ENCODE data around the gene D2HGDH.
A peak's percentile ranks its signal among the peaks of the same experiment; 100 is the strongest.

D2HGDH gene

GRCh38 chr2:241692448-241692847, 42.0 kb upstream of the D2HGDH start:
- no peak overlapping the region for H3K4me3 ChIP-seq (replicated peaks; ENCODE audit: low read depth, low read length)
- peaks cover 17% of the 10 kb centered on the region for H3K36me3 ChIP-seq (ENCODE audit: control insufficient read depth, insufficient read depth, low read length)
- no peaks in the 10 kb centered on the region for H3K27me3 ChIP-seq (replicated peaks; ENCODE audit: control insufficient read depth, insufficient read depth, low read length)
- TF ChIP-seq CTCF (IDR thresholded peaks at IDR 0.05; ENCODE audit: insufficient read depth, low read length, poor library complexity, severe bottlenecking): no peak
- DNase-seq (ENCODE audit: extremely low read depth, insufficient read length): no peak

- TF ChIP-seq CTCF (IDR thresholded peaks at IDR 0.05; ENCODE audit: insufficient read depth, low read length, poor library complexity, severe bottlenecking): no peak
- Histone ChIP-seq H3K36me3 (ENCODE audit: control insufficient read depth, insufficient read depth, low read length) (peaks cover 10% of the 10 kb centered on the region), H3K4me3 (replicated peaks; ENCODE audit: low read depth, low read length) (no peak overlapping the region), H3K27me3 (replicated peaks; ENCODE audit: control insufficient read depth, insufficient read depth, low read length) (no peaks in the 10 kb centered on the region)
- DNase-seq (ENCODE audit: extremely low read depth, insufficient read length): no peak
Observed at GRCh38 chr2:241695651-241696050, 38.8 kb upstream of the D2HGDH start.

DNA sequence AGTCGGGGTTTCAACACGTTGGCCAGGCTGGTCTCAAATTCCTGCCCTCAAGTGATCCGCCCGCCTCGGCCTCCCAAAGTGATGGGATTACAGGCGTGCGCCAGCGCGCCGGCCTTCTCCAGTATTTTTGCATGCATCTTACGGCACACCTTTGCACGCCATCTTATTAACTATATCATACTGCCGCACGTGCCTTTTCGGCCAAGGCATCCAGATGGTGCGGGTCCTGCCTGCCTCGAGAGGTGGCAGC, 33.4 kb upstream of the D2HGDH start:
- TF ChIP-seq CTCF (IDR thresholded peaks at IDR 0.05; ENCODE audit: insufficient read depth, low read length, poor library complexity, severe bottlenecking): peak; percentile 46
- peak overlapping the region; percentile 88 for H3K4me3 ChIP-seq (replicated peaks; ENCODE audit: low read depth, low read length)
- H3K36me3 ChIP-seq (ENCODE audit: control insufficient read depth, insufficient read depth, low read length): peaks cover 4% of the 10 kb centered on the region; the same call in 1 of the 2 replicates
- no peaks in the 10 kb centered on the region for H3K27me3 ChIP-seq (replicated peaks; ENCODE audit: control insufficient read depth, insufficient read depth, low read length)
- no peak for DNase-seq (ENCODE audit: extremely low read depth, insufficient read length)

GRCh38 chr2:241701399-241702154, 32.9 kb upstream of the D2HGDH start, which contains the start of gene ING5:
Gene ING5, plus strand, starts transcription at chr2:241702039. Its CDS starts 27 bp downstream, at chr2:241702066.
- peaks cover 4% of the 10 kb centered on the region; the same call in 1 of the 2 replicates for H3K36me3 ChIP-seq (ENCODE audit: control insufficient read depth, insufficient read depth, low read length)
- H3K4me3 ChIP-seq (replicated peaks; ENCODE audit: low read depth, low read length): peak within 1 kb of the TSS; percentile 88
- DNase-seq (ENCODE audit: extremely low read depth, insufficient read length): peak; percentile 97
- no peak for TF ChIP-seq CTCF (IDR thresholded peaks at IDR 0.05; ENCODE audit: insufficient read depth, low read length, poor library complexity, severe bottlenecking)
- H3K27me3 ChIP-seq (replicated peaks; ENCODE audit: control insufficient read depth, insufficient read depth, low read length): no peaks in the 10 kb centered on the region

- peak; percentile 93 for DNase-seq (ENCODE audit: extremely low read depth, insufficient read length)
Observed at GRCh38 chr2:241702155-241703031, 32.0 kb upstream of the D2HGDH start.

More at GRCh38 chr2:241702155-241703031, 32.0 kb upstream of the D2HGDH start:
- Histone ChIP-seq H3K4me3 (replicated peaks; ENCODE audit: low read depth, low read length) (peak overlapping the region; percentile 79), H3K27me3 (replicated peaks; ENCODE audit: control insufficient read depth, insufficient read depth, low read length) (no peaks in the 10 kb centered on the region), H3K36me3 (ENCODE audit: control insufficient read depth, insufficient read depth, low read length) (peaks cover 4% of the 10 kb centered on the region; the same call in 1 of the 2 replicates)
- TF ChIP-seq CTCF (IDR thresholded peaks at IDR 0.05; ENCODE audit: insufficient read depth, low read length, poor library complexity, severe bottlenecking): peak; percentile 69
